IPS-15b (cell line): Measurements from ENCODE around the gene YEATS2.
"Not testable (repeated sequence)": the region's sequence is repeated elsewhere in the genome, so short reads cannot be mapped to it uniquely, and the experiment has no call there.

Experiments
- H3K27me3 ChIP-seq: one replicate; pipeline ENCODE4 v1.6.1; 2013; ENCODE audit warnings: low read length; ENCODE audit not compliant: control insufficient read depth, insufficient read depth
- H3K36me3 ChIP-seq: one replicate; pipeline ENCODE4 v1.6.1; 2013; ENCODE audit warnings: low read length; ENCODE audit not compliant: control insufficient read depth, insufficient read depth
- H3K4me1 ChIP-seq: one replicate; pipeline ENCODE4 v1.6.1; 2013; ENCODE audit warnings: mild to moderate bottlenecking, low read length; ENCODE audit not compliant: control insufficient read depth, insufficient read depth
- H3K4me3 ChIP-seq: one replicate; pipeline ENCODE4 v1.5.1; 2013; ENCODE audit warnings: low read depth, low read length
- H3K9ac ChIP-seq: one replicate; pipeline ENCODE4 v1.6.1; 2013; ENCODE audit warnings: low read depth, mild to moderate bottlenecking, low read length
- H3K9me3 ChIP-seq: one replicate; pipeline ENCODE4 v1.6.1; 2013; ENCODE audit warnings: mild to moderate bottlenecking, low read length; ENCODE audit not compliant: control insufficient read depth, insufficient read depth

YEATS2 gene

GRCh38 chr3:183697610-183698317 lies at the start of gene YEATS2:
TSS of gene YEATS2 (plus strand) at chr3:183697797. CDS start at chr3:183715163, 17,366 bp downstream.
- Histone ChIP-seq H3K36me3 (no peaks in the 10 kb centered on the region), H3K27me3 (no peaks in the 10 kb centered on the region), H3K9me3 (no peaks in the 10 kb centered on the region), H3K4me1 (peaks cover 5% of the 10 kb centered on the region), H3K9ac (peak within 1 kb of the TSS; percentile 97), H3K4me3 (peak within 1 kb of the TSS; percentile 92)

GRCh38 chr3:183650554-183650953 lies 47.0 kb upstream of the YEATS2 start:
- H3K9ac ChIP-seq: no peak overlapping the region
- H3K27me3 ChIP-seq: no peaks in the 10 kb centered on the region
- no peaks in the 10 kb centered on the region for H3K4me1 ChIP-seq
- no peaks in the 10 kb centered on the region for H3K36me3 ChIP-seq
- H3K4me3 ChIP-seq: no peak overlapping the region
- peaks cover 14% of the 10 kb centered on the region for H3K9me3 ChIP-seq

GRCh38 chr3:183653209-183654064 lies 44.2 kb upstream of the YEATS2 start:
- no peaks in the 10 kb centered on the region for H3K36me3 ChIP-seq
- peaks cover 14% of the 10 kb centered on the region for H3K9me3 ChIP-seq
- H3K9ac ChIP-seq: no peak overlapping the region
- no peak overlapping the region for H3K4me3 ChIP-seq
- no peaks in the 10 kb centered on the region for H3K27me3 ChIP-seq
- no peaks in the 10 kb centered on the region for H3K4me1 ChIP-seq

- no peaks in the 10 kb centered on the region for H3K36me3 ChIP-seq
- peaks cover 4% of the 10 kb centered on the region for H3K4me1 ChIP-seq
- no peak overlapping the region for H3K4me3 ChIP-seq
- H3K9me3 ChIP-seq: peaks cover 14% of the 10 kb centered on the region
- H3K9ac ChIP-seq: no peak overlapping the region
- H3K27me3 ChIP-seq: no peaks in the 10 kb centered on the region
These were observed 42.9 kb upstream of the YEATS2 start for GRCh38 chr3:183654727-183655126.

GRCh38 chr3:183662099-183662498 lies 35.5 kb upstream of the YEATS2 start:
- Histone ChIP-seq H3K9me3 (no peaks in the 10 kb centered on the region), H3K4me1 (peaks cover 6% of the 10 kb centered on the region), H3K36me3 (peaks cover 3% of the 10 kb centered on the region), H3K9ac (no peak overlapping the region), H3K27me3 (no peaks in the 10 kb centered on the region), H3K4me3 (no peak overlapping the region)

GRCh38 chr3:183664913-183665381 lies 32.6 kb upstream of the YEATS2 start:
- Histone ChIP-seq H3K4me1 (no peaks in the 10 kb centered on the region), H3K36me3 (peaks cover 5% of the 10 kb centered on the region), H3K9me3 (no peaks in the 10 kb centered on the region), H3K27me3 (no peaks in the 10 kb centered on the region), H3K9ac (no peak overlapping the region), H3K4me3 (no peak overlapping the region)

GRCh38 chr3:183680061-183680460 lies 17.5 kb upstream of the YEATS2 start:
- Histone ChIP-seq H3K4me1 (no peaks in the 10 kb centered on the region), H3K9ac (no peak overlapping the region), H3K9me3 (no peaks in the 10 kb centered on the region), H3K36me3 (no peaks in the 10 kb centered on the region), H3K4me3 (no peak overlapping the region), H3K27me3 (no peaks in the 10 kb centered on the region)

- Histone ChIP-seq H3K4me1 (no peaks in the 10 kb centered on the region), H3K9ac (no peak overlapping the region), H3K27me3 (no peaks in the 10 kb centered on the region), H3K9me3 (no peaks in the 10 kb centered on the region), H3K36me3 (no peaks in the 10 kb centered on the region), H3K4me3 (no peak overlapping the region)
These were observed 9.9 kb upstream of the YEATS2 start for GRCh38 chr3:183687705-183688104.

GRCh38 chr3:183688874-183689273 lies 8.7 kb upstream of the YEATS2 start:
- H3K36me3 ChIP-seq: no peaks in the 10 kb centered on the region
- H3K4me3 ChIP-seq: no peak overlapping the region
- no peaks in the 10 kb centered on the region for H3K27me3 ChIP-seq
- H3K4me1 ChIP-seq: no peaks in the 10 kb centered on the region
- no peak overlapping the region for H3K9ac ChIP-seq
- no peaks in the 10 kb centered on the region for H3K9me3 ChIP-seq

- H3K9me3 ChIP-seq, H3K36me3 ChIP-seq, H3K27me3 ChIP-seq, H3K4me3 ChIP-seq, H3K4me1 ChIP-seq, H3K9ac ChIP-seq: not testable (repeated sequence)
These were observed 8.0 kb upstream of the YEATS2 start for GRCh38 chr3:183689621-183690020.

- Histone ChIP-seq H3K4me1 (no peaks in the 10 kb centered on the region), H3K9me3 (no peaks in the 10 kb centered on the region), H3K9ac (no peak overlapping the region), H3K4me3 (no peak overlapping the region), H3K36me3 (no peaks in the 10 kb centered on the region), H3K27me3 (no peaks in the 10 kb centered on the region)
These were observed 7.1 kb upstream of the YEATS2 start for GRCh38 chr3:183690402-183690995.
